GM10248 (cell line): Measurements from ENCODE around the gene CLEC16A.

Source experiments
- CTCF ChIA-PET: fragments of 300-600 bp; sonication (Branson Sonifier 250); formaldehyde crosslinking; extraction: SDS; loops from one replicate; lab custom pipeline; 2021; ENCODE audit warnings: antibody characterized with exemption; lab: Yijun Ruan, JAX
- POLR2A ChIA-PET: fragments of 350-650 bp; sonication (Branson Sonifier 250); formaldehyde crosslinking; extraction: SDS; loops from one replicate; lab custom pipeline; 2020; ENCODE audit warnings: antibody characterized with exemption; lab: Yijun Ruan, JAX
- DNase-seq: peaks from one replicate; pipeline ENCODE4 v3.0.0; 2012; ENCODE audit errors: extremely low spot score
- TF ChIP-seq, protein P1 (sequence below): IDR thresholded peaks from 2 replicates; pipeline ENCODE4 v1.5.1; 2012; ENCODE audit warnings: mild to moderate bottlenecking, low read depth; ENCODE audit errors: extremely low read depth, missing control alignments, control extremely low read depth

The CLEC16A gene

DNA sequence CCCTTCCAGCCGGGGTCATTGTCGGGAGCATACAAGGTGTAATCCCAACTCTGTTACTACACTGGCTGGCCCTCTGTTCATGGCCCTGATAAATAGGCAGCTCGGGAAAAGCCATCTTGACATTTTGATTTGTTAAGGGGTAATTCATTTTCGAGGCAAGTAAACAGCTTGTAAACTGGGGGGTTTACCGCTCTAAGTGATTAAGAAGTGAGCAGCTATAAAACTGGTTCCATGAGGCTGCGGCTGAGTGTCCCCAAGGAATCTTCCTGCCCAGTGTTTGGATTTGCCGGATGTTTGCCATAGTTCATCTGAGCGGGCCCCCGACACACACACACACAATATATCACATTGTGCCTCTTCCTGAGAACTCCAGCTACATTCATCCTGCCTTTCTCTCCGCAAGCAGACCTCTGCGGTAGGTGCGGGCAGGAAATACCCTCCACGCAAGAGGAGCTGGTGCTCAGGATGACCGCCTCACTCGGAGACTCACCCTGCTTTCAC is 219.4 kb downstream of the CLEC16A start:
- no peak for DNase-seq
- POLR2A ChIA-PET: interaction anchor here (1.0 kb wide), 1 partner anchor 13 kb away, joined by 7 read pairs; no protein-coding TSS in a partner anchor
- TF ChIP-seq, protein P1, sequence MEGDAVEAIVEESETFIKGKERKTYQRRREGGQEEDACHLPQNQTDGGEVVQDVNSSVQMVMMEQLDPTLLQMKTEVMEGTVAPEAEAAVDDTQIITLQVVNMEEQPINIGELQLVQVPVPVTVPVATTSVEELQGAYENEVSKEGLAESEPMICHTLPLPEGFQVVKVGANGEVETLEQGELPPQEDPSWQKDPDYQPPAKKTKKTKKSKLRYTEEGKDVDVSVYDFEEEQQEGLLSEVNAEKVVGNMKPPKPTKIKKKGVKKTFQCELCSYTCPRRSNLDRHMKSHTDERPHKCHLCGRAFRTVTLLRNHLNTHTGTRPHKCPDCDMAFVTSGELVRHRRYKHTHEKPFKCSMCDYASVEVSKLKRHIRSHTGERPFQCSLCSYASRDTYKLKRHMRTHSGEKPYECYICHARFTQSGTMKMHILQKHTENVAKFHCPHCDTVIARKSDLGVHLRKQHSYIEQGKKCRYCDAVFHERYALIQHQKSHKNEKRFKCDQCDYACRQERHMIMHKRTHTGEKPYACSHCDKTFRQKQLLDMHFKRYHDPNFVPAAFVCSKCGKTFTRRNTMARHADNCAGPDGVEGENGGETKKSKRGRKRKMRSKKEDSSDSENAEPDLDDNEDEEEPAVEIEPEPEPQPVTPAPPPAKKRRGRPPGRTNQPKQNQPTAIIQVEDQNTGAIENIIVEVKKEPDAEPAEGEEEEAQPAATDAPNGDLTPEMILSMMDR: no peak
- CTCF ChIA-PET: interaction anchor here (0.9 to 1.8 kb wide), 2 partner anchors 17 to 210 kb away, joined by 3 to 4 read pairs; no protein-coding TSS in a partner anchor

DNA sequence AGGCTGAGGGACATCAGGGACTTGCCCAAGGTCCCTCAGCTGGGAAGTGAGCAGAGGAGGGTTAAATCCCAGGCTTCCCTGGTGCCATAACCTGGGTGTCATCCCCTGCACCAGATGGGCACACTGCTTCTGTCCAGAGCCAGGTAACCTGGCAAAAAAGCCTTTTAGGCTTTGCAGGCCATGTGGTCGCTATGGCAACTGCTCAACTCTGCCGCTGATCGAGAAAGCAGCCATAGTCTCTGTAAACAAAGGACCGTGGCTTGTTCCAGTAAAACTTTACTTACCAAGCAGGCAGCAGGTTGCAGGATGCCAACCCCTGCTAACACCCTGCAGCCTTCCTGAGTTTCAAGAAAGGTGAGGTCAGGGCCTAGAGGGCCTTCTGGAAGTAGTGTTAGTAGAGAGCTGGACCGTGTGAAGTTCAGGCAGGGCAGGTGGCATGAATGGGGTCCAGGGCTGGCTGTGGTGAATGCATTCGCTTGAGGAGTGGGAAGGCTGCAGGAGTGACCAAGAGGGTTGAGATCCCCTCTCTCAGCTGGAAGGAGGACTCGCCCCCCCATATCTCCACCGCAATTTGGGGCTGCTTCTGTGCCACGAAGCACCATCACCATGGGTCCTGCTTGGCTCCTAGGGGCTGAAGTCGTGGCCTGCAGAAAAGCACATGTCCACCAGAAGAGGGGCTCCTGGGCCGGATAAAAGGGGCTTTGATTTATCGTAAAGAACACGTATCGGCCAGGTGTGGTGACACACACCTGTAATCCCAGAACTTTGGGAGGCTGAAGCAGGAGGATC is 220.3 kb downstream of the CLEC16A start:
- TF ChIP-seq, protein P1: no peak
- CTCF ChIA-PET: interaction anchor here (0.9 to 1.8 kb wide), 3 partner anchors 11 to 210 kb away, joined by 3 to 4 read pairs (median 4); no protein-coding TSS in a partner anchor
- POLR2A ChIA-PET: interaction anchor here (0.6 kb wide), 1 partner anchor 87 kb away, joined by 4 read pairs; no protein-coding TSS in a partner anchor
- no peak for DNase-seq

DNA sequence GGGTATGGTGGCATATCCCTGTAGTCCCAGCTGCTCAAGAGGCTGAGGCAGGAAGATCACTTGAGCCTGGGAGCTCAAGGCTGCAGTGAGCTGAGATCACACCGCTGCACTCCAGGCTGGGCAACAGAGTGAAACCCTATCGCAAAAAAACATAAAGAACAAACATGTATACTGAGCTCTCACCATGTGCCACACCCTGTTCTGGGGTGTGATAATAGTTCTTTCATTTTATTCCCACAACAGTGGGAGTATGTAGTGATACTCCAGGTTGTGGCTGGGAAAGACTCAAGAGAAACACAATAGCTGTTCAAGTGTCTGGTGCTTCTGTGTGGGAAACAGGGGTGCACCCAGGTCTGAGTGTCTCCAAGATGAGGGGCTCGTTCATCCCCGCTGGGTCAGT is 221.0 kb downstream of the CLEC16A start:
- DNase-seq: no peak
- TF ChIP-seq, protein P1: no peak
- CTCF ChIA-PET: interaction anchor here (0.9 to 1.4 kb wide), 3 partner anchors 12 to 35 kb away, joined by 3 to 4 read pairs (median 4); no protein-coding TSS in a partner anchor
- POLR2A ChIA-PET: interaction anchor here (0.6 kb wide), 2 partner anchors 86 to 121 kb away, joined by 4 read pairs; no protein-coding TSS in a partner anchor

DNA sequence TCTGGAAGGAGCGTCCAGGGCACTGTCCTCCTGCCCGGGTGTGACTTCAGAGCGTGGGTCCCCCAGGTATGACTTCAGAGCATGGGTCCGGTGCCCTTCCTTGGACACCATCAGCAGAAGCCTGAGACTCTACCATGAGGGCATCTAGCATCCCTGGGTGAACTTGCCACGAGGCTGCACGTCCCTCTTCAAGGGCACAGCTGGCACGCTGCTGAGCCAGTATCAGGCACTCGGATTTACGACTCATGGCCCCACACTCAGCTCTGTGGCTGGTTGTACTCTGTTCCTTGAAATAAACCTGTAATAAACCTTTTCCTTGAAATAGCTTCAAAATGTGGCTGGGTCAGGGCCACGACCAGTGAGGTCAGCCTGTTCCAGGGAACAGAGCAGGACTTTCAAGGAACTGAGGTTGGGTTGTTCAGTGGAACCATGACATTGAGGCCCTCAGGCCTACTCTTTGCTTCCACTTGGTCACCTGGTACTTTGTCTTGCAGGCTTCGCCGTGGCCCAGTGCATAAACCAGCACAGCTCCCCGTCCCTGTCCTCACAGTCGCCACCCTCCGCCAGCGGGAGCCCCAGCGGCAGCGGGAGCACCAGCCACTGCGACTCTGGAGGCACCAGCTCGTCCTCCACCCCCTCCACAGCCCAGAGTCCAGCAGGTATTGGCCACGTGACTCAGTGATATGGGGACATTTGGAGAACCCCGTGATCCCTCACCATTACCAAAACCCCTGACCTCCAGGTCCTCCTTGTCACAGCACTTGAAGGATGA is 221.7 kb downstream of the CLEC16A start:
- DNase-seq: no peak
- POLR2A ChIA-PET: interaction anchor here (0.5 to 0.6 kb wide), 2 partner anchors 9 to 121 kb away, joined by 3 to 4 read pairs; no protein-coding TSS in a partner anchor
- CTCF ChIA-PET: interaction anchor here (0.9 to 1.4 kb wide), 4 partner anchors 12 to 36 kb away, joined by 3 to 4 read pairs (median 4); no protein-coding TSS in a partner anchor
- TF ChIP-seq, protein P1: no peak

DNA sequence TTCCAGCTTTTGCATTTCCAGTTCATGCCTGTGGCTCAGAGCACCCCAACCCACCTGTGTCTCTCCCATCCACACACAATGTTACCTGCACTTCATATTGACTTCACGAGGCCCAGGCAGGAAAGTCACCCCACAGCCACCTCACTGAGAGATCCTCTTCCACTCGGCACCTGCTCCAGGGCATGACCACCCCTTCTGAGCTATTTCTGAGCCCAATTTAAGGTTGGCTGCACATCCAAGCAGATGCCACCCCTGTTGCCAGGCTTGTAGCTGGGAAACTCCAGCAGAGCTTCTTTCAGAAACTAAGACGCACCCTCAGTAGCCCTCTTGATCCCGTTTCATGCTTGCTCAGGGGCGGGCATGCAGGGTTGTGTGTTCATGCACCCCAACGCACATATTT is 223.2 kb downstream of the CLEC16A start:
- ChIA-PET POLR2A (no interaction called here), CTCF (interaction anchor here (1.1 to 2.3 kb wide), 3 partner anchors 14 to 68 kb away, joined by 3 to 6 read pairs (median 3); no protein-coding TSS in a partner anchor)
- DNase-seq: no peak
- TF ChIP-seq, protein P1: no peak
